Neural progenitor cell (in vitro differentiated cells): ENCODE results near the gene KRT33B. TPM values are rescaled to one million over a fixed set of nuclear protein-coding genes. Genes with fewer than 3 reads are reported as not detected.

Experiments
- DNase-seq: peaks from one replicate; pipeline ENCODE4 v3.0.0-alpha.2; 2016; ENCODE audit warnings: low spot score
- H2AFZ ChIP-seq: fragments of 200-600 bp; sonication (generic); replicated peaks from 2 replicates; pipeline ENCODE4 v1.6.1; 2016; ENCODE audit warnings: antibody characterized with exemption
- H3F3A ChIP-seq: fragments of 200-600 bp; sonication (generic); 2 replicates; pipeline ENCODE4 v1.6.1; 2016; ENCODE audit warnings: antibody characterized with exemption, low read depth
- H3K27ac ChIP-seq: fragments of 200-600 bp; sonication (generic); 2 replicates; pipeline ENCODE4 v1.5.1; 2016; ENCODE audit warnings: mild to moderate bottlenecking
- H3K27me3 ChIP-seq: fragments of 200-600 bp; sonication (generic); 2 replicates; pipeline ENCODE4 v1.6.1; 2016; ENCODE audit warnings: mild to moderate bottlenecking, moderate library complexity
- H3K36me3 ChIP-seq: fragments of 200-600 bp; sonication (generic); 2 replicates; pipeline ENCODE4 v1.5.1; 2016
- H3K4me1 ChIP-seq: fragments of 200-600 bp; sonication (generic); 2 replicates; pipeline ENCODE4 v1.6.1; 2016; ENCODE audit warnings: mixed run types
- H3K4me2 ChIP-seq: fragments of 200-600 bp; sonication (generic); 2 replicates; pipeline ENCODE4 v1.6.1; 2016
- H3K4me3 ChIP-seq: fragments of 200-600 bp; sonication (generic); 2 replicates; pipeline ENCODE4 v1.5.1; 2016
- H3K79me2 ChIP-seq: fragments of 200-600 bp; sonication (generic); 2 replicates; pipeline ENCODE4 v1.6.1; 2016; ENCODE audit warnings: low read depth
- H3K9ac ChIP-seq: fragments of 200-600 bp; sonication (generic); 2 replicates; pipeline ENCODE4 v1.6.1; 2016
- H3K9me3 ChIP-seq: fragments of 200-600 bp; sonication (generic); 2 replicates; pipeline ENCODE4 v1.5.1; 2016; ENCODE audit warnings: low read depth
- H4K20me1 ChIP-seq: fragments of 200-600 bp; sonication (generic); 2 replicates; pipeline ENCODE4 v1.6.1; 2016; ENCODE audit warnings: low read depth
- H3K27ac Mint-ChIP-seq: 3 replicates; pipeline ENCODE4 v1.8.0; 2021; ENCODE audit warnings: mixed read lengths
- H3K27me3 Mint-ChIP-seq: 2 replicates; pipeline ENCODE4 v1.8.0; 2022; ENCODE audit warnings: low read depth, mild to moderate bottlenecking, inconsistent platforms, moderate library complexity, mixed read lengths; ENCODE audit not compliant: insufficient read depth
- H3K36me3 Mint-ChIP-seq: 3 replicates; pipeline ENCODE4 v1.8.0; 2021; ENCODE audit warnings: mixed read lengths
- H3K4me1 Mint-ChIP-seq: 3 replicates; pipeline ENCODE4 v1.8.0; 2021; ENCODE audit warnings: mixed read lengths
- H3K4me3 Mint-ChIP-seq: 3 replicates; pipeline ENCODE4 v1.8.0; 2021; ENCODE audit warnings: mild to moderate bottlenecking, moderate library complexity, mixed read lengths
- H3K9me3 Mint-ChIP-seq: 3 replicates; pipeline ENCODE4 v1.8.0; 2020; ENCODE audit warnings: mixed read lengths
- CTCF ChIP-seq: fragments of 200-600 bp; sonication (generic); IDR thresholded peaks from 2 replicates; pipeline ENCODE4 v1.5.1; 2017; ENCODE audit warnings: antibody characterized with exemption, mild to moderate bottlenecking
- EZH2 ChIP-seq: fragments of 200-600 bp; sonication (generic); IDR thresholded peaks from 2 replicates; pipeline ENCODE4 v1.6.1; 2017; ENCODE audit warnings: antibody characterized with exemption, mild to moderate bottlenecking, moderate library complexity
- EZH2phosphoT487 ChIP-seq: fragments of 200-600 bp; sonication (generic); IDR thresholded peaks from 2 replicates; pipeline ENCODE4 v1.6.1; 2017; ENCODE audit warnings: antibody characterized with exemption
- total RNA-seq: library from RNA; depleted of rRNA; stranded (reverse); fragments of >200 nt; gene quantifications from 2 replicates; pipeline ENCODE4 v1.2.3, GENCODE V29; 2015; ENCODE audit warnings: low replicate concordance

Gene KRT33B
- total RNA-seq, 1 donor from 2014 or later = not detected

GRCh38 chr17:41326173-41327145 lies 43.2 kb downstream of the KRT33B start:
- DNase-seq = no peak
- no peak for TF ChIP-seq CTCF
- H3K4me3 ChIP-seq = no peak overlapping the region
- Mint-ChIP-seq H3K36me3 (no peaks in the 10 kb centered on the region), H3K9me3 (no peaks in the 10 kb centered on the region), H3K4me1 (no peaks in the 10 kb centered on the region), H3K27me3 (peaks cover 3% of the 10 kb centered on the region), H3K4me3 (no peak overlapping the region), H3K27ac (no peak overlapping the region)
- no peaks in the 10 kb centered on the region for H3F3A ChIP-seq
- no peaks in the 10 kb centered on the region for H3K9me3 ChIP-seq
- no peak overlapping the region for H3K9ac ChIP-seq
- no peaks in the 10 kb centered on the region for H3K27me3 ChIP-seq
- no peaks in the 10 kb centered on the region for H4K20me1 ChIP-seq
- H3K27ac ChIP-seq = no peak overlapping the region
- no peak overlapping the region for H3K4me2 ChIP-seq
- no peaks in the 10 kb centered on the region for H3K79me2 ChIP-seq
- H3K4me1 ChIP-seq = no peaks in the 10 kb centered on the region
- no peaks in the 10 kb centered on the region for H3K36me3 ChIP-seq
- no peak overlapping the region for H2AFZ ChIP-seq

- no peak overlapping the region for H3K4me3 ChIP-seq
- no peaks in the 10 kb centered on the region for H3K4me1 ChIP-seq
- H3K9me3 ChIP-seq = no peaks in the 10 kb centered on the region
- TF ChIP-seq EZH2 = no peak
- no peak for TF ChIP-seq EZH2phosphoT487
- no peak for TF ChIP-seq CTCF
- no peaks in the 10 kb centered on the region for H4K20me1 ChIP-seq
- H3K4me3 Mint-ChIP-seq = no peak overlapping the region
- H3K36me3 ChIP-seq = no peaks in the 10 kb centered on the region
- H3K36me3 Mint-ChIP-seq = no peaks in the 10 kb centered on the region
- H3K4me2 ChIP-seq = no peak overlapping the region
- H3K27me3 ChIP-seq = no peaks in the 10 kb centered on the region
- H3K27me3 Mint-ChIP-seq = peaks cover 3% of the 10 kb centered on the region
- H3K4me1 Mint-ChIP-seq = no peaks in the 10 kb centered on the region
- no peak overlapping the region for H3K27ac ChIP-seq
- H3F3A ChIP-seq = no peaks in the 10 kb centered on the region
- no peak overlapping the region for H2AFZ ChIP-seq
- H3K79me2 ChIP-seq = no peaks in the 10 kb centered on the region
- no peak overlapping the region for H3K9ac ChIP-seq
- no peak overlapping the region for H3K27ac Mint-ChIP-seq
- no peak for DNase-seq
- no peaks in the 10 kb centered on the region for H3K9me3 Mint-ChIP-seq
These were observed 44.0 kb downstream of the KRT33B start for GRCh38 chr17:41325611-41326010.

GRCh38 chr17:41325126-41325525 lies 44.5 kb downstream of the KRT33B start:
- no peak overlapping the region for H3K4me3 ChIP-seq
- no peaks in the 10 kb centered on the region for H3K36me3 ChIP-seq
- H3K9ac ChIP-seq = no peak overlapping the region
- DNase-seq = no peak
- TF ChIP-seq CTCF (no peak), EZH2 (no peak), EZH2phosphoT487 (no peak)
- H3K9me3 ChIP-seq = peaks cover 2% of the 10 kb centered on the region
- Mint-ChIP-seq H3K36me3 (no peaks in the 10 kb centered on the region), H3K4me3 (no peak overlapping the region), H3K27me3 (peaks cover 3% of the 10 kb centered on the region), H3K9me3 (peaks cover under 1% of the 10 kb centered on the region), H3K4me1 (no peaks in the 10 kb centered on the region), H3K27ac (no peak overlapping the region)
- no peaks in the 10 kb centered on the region for H4K20me1 ChIP-seq
- H3F3A ChIP-seq = no peaks in the 10 kb centered on the region
- no peaks in the 10 kb centered on the region for H3K79me2 ChIP-seq
- H3K27me3 ChIP-seq = no peaks in the 10 kb centered on the region
- no peak overlapping the region for H2AFZ ChIP-seq
- H3K4me2 ChIP-seq = no peak overlapping the region
- H3K27ac ChIP-seq = no peak overlapping the region
- H3K4me1 ChIP-seq = no peaks in the 10 kb centered on the region
